HG03342 (cell line): ENCODE results near the gene LTA4H.
A peak's percentile ranks its signal among the peaks of the same experiment; 100 is the strongest.

Experiments
- ATAC-seq: cut with Tn5 transposase; IDR thresholded peaks from one replicate; pipeline ENCODE4 v1.9.1; 2021; ENCODE audit warnings: mild to moderate bottlenecking, moderate library complexity; ENCODE audit not compliant: unreplicated experiment

LTA4H gene

DNA sequence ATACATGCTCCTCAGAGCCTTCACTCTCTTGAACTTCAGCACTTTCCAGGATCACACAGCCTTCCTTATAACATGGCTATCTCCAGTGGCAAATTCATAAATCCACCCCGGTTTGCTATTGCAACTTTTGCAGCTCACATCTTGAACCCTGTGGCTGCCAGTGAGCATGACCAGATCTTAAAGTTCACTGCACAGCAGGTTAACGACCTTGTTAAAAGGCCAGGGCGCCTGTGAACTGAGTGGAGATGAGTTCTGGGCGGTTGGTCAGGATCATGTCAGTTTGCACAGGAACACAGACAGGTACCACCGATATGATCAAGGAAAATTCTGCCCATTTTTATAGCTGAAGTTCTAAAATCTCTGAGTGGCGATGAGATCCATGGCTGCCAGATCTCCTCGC lies 24.7 kb upstream of the LTA4H start:
- ATAC-seq = no peak

DNA sequence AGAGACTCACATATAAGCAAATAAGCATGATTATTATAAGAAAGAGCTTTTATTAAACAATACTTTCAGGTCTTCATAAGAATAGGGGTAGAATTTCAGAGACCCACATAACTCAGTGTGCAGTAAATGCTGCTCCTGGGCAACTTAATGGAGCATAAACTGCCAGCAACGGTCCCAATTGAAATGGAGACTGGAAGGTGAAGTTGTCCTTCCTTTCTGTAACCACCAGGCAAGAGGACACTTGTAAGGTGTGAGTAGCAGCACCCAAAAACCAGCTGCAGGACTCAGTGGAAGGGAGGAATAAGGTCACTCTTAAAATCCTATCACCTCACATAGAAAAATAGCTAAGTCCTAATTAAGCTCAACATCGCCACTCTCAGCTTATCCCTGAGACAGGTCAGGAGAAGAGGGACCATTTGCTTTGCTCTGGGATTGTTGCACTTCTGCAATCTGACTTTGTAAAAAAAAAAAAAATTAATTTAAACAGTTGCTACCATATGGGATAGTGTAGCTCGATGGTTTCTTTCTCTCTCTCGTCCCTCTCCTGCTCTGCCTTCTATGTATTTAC lies 22.7 kb upstream of the LTA4H start:
- no peak for ATAC-seq

DNA sequence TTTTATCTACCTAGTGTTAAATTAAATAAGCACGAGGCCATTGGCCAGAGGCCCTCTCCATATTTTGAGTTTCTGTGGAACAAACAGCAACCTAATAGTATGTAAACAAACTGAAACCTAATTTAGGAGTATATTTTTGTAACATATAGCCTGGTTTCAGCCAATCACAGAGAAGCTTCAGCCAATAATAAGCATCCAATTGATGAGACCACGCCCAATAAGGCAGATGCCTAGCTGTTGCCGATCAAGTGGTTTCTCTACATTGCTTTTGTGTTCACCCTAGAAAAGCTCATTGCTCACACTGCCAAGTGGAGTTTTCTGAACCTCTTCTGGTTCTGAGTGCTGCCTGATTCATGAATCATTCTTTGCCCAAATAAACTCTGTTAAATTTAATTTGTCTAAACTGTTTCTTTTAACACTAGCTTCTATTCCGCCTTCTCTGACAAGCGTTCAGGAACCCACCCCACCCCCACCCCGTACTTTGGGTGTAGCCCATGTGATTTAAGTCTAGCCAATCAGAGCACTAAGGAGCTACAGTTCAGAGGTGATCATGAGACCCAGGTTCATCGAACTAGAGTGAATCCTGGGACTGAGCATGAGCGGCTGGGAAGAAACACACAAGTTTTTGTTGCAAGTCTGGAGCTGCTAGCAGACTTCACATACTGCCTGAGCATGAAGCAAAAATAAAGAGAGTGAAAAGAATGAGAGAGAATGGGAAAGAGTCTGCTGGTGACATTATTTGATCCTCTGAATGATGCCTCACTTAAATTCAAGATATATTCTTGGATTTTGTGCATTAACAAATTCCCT lies 21.5 kb upstream of the LTA4H start:
- ATAC-seq = no peak

DNA sequence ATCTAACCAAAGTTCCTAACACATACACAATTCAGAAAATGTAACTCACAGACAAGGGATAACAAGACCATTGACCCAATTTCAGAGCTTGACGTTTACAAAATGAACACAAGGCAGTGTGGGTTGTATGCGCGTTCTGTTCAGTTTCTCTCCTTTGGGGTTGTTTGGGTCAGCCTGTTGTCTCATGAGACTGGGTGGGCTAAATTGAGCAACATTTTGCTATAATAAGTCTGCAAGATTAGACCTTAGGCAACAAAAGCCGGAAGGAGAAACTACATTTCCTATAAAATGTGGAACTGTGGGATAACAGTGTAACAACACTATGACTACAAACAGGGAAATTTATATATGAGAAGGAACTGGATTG lies 18.8 kb upstream of the LTA4H start:
- ATAC-seq = no peak

DNA sequence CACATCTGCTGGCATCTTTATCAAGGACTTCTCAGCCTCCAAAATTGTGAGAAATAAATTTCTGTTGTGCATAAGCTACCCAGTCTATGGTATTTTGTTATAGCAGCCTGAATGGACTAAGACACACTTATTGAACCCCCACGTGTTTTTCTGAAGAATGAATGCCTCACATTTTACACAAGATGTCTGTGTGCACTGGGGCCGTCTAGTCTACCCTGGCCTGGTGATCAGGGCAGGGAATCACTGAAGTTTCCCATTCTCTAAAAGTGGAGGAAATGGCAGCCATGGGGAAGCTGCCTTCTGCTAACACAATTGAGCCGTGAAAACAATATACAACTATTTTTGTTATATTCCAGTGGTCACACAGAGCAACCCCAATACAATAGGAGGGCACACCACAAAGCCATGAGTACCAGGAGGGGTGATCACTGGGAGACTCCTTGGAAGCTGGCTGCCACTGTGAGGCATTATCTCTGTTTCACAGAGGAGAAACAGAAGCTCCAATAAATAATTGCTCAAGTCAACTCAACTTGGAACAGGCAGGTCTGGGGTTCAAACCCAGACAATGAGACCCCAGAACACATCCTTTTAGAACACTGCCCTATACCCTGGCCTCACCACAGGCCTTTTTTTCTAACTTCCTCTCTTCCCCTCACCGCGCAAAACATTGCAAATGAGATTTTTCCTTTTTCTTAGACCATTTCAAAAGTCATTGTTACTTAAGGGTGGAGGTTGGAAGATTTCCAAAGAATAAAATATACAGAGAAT lies 18.3 kb upstream of the LTA4H start:
- no peak for ATAC-seq

DNA sequence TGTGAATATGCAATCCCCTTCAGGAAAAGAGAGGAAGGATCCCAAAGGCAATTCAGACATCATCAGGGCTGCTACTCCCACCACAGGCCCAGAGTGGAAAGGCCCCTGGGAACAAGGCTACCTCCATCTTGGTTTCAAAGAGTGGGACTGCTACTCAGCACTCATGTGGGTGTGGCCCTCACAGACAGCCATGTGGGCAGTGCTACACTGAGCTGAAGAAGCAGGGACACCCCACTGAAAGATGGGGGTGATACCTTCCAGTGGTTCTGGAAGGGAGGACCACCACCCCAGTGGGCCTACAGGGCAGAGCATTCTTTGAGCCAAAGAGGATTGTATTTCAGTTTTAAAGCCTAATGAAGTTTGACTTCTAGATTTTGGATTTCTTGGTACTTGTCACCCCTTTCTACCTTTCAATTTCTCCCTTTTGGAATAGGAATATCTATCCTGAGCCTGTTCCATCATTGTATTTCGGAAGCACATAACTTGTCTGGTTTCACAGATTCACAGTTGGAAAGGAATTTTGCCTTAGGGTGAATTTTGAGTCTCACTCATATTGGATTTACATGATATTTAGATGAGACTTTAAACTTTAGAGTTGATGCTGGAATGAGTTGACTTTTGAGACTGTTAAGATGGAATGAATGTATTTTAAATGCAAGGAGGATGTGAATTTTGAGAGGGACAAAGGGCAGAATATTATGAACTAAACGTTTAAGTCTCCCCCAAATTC lies 16.5 kb upstream of the LTA4H start:
- no peak for ATAC-seq

DNA sequence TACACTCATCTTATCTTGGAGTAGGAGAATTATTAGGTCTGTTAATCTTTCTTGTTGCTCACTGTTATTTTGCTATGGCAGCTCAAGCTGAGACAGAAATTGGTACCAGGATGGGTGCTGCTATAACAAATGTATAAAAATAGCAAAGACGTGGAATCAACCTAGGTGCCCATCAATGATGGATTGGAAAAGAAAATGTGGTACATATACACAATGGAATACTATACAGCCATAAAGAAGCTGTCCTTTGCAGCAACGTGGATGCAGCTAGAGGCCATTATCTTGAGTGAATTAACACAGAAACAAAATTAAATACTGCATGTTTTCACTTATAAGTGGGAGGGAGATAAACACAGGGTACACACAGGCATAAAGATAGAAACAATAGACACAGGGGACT lies 14.8 kb upstream of the LTA4H start:
- no peak for ATAC-seq

DNA sequence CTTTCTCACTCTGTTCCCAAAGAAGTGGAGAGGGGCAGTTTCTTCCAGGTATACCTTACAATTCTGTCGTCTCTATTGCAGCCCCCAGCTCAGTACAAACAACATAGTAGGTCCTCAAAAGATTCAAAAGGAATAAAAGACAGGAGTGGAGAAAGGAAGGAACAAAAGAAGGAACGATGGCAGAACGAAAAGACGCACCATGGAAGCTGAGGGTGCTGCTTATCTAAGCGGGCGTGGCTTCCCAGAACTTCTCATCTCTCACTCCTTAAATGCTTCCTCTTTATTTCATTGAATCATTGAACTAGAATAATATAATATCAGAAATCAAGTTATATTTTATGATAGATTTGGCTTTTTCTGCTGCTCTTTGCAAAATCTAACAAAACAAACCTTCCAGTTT lies 13.7 kb upstream of the LTA4H start:
- no peak for ATAC-seq

DNA sequence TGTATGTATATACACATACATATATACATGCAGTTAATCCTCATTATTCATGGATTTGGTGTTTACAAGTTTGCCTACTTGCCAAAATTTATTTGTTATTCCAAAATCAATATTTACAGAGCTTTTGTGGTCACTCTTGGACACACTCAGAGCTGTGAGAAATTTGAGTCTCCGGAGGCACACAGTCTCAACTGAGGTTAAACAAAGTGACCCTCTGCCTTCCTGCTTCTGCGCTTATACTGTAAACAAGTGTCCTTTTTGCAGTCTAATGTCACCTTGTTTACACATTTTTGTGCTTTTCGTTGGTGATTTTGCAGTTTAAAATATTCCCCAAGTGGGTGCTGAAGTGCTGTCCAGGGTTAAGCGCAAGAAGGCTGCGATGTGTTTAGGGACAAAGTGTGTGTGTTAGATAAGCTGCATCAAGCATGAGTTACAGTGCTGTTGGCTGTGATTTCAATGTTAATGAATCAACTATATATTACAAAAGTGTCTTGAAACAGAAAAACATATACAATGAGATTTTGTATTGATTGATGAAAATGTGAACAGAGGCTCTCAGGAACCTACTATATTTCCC lies 13.1 kb upstream of the LTA4H start:
- ATAC-seq = no peak

DNA sequence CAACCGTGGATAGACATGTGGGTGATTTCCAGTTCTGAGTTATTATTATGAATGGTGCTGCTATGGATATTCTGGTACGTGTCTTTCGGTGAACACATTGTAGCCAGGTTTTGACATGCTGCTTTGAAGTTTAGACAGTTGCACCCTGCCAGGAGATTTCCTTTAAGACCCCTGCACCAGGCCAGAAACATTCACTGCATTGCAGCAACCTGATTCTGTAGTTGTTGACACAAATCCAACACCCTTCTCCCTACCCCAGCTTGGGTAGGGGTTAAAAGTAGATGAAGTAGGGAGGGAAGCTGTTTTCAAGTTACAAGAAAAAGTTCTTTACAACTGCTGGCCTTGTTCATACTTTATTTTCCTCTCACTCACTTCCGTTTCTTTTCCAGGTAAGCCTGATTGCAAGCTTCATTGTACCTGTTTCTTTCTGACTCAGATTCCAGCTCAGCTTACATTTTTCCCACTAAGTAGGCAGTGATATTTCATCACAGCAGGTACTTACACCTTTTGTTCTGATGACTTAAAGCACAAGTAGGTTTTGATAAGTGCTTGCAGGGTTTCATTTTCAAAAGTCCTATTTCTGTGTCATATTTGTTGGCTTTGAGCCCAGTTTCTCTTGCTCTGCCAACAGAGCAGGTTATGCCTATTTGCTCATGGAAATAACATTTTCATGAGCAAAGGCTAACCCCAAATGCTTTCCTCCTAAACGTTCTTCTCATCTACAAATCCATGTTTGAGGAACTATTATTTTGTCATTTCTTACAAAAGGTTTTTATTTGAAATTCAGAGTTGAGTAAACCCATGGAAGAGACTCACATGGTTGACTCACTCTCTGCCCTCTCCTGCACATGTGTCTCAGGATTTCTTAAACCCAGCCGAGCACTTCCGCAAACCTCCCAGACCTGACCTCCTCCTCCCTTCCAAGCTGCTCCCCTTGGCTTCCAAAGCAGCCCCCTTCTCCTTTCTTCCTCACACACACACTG lies 12.1 kb upstream of the LTA4H start:
- peak; percentile 76 for ATAC-seq

DNA sequence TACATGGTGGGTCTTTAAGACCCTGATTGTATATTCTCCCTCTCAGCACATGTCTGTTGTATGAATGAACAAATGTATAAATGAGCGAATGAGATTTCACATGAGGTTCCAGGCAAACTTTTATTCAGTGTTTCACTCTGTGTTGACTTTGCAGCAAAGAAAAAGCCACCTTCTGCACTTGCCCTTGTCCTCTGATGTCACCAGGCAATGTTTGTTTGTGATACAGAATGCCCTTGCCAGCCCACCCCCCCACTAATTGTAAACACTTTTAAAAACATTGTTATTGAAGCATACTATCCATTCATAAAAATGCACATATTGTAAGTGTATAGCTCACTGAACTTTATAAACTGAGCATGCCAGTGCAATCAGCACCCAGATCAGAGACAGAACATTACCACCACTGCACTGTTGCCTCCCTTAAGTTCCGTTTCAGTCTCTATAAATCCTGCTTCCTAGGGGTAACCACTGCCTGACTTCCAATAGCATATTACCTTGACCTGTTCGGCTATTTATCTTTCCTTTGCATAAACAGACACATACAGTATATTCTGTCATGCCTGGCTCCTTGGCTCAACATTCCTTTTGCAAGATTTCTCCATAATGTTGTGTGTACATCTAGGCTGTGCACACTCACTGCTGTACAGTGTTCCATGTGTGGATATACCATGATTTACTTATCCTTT lies 11.3 kb upstream of the LTA4H start:
- ATAC-seq = no peak

DNA sequence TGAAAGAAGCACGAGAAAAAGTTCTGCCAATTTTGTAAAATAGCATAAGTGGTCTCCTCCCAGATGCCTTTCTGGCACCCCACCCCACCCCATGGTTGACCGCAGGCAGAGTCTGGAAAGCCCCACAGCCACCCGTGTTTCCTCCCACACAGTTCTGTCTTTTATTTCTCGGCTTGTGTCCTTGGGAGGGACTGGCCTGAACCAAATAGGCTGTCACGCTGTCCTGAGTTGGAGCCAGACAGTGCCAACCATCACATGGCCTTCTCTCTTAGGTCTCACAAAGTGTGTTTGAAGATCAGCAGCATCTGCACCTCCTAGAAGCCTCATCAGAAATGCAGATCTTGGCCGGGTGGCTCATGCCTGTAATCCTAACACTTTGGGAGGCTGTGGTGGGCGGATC lies 10.2 kb upstream of the LTA4H start:
- no peak for ATAC-seq

DNA sequence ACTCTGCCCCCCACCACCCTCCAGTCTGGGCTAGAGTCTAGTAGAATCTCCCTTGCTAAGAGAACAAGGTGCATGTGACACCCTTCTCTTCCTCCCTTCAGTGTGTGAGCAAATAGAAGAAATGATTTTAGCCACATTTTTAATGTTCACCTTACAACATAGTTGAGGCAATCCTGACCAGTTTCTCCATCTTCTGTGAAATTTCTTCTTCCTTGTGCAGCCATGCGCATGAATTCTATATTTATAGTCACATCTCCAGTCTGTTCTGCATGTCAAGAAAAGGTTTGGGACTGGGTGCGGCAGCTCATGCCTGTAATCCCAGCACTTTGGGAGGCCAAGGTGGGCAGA lies 9.5 kb upstream of the LTA4H start:
- no peak for ATAC-seq

DNA sequence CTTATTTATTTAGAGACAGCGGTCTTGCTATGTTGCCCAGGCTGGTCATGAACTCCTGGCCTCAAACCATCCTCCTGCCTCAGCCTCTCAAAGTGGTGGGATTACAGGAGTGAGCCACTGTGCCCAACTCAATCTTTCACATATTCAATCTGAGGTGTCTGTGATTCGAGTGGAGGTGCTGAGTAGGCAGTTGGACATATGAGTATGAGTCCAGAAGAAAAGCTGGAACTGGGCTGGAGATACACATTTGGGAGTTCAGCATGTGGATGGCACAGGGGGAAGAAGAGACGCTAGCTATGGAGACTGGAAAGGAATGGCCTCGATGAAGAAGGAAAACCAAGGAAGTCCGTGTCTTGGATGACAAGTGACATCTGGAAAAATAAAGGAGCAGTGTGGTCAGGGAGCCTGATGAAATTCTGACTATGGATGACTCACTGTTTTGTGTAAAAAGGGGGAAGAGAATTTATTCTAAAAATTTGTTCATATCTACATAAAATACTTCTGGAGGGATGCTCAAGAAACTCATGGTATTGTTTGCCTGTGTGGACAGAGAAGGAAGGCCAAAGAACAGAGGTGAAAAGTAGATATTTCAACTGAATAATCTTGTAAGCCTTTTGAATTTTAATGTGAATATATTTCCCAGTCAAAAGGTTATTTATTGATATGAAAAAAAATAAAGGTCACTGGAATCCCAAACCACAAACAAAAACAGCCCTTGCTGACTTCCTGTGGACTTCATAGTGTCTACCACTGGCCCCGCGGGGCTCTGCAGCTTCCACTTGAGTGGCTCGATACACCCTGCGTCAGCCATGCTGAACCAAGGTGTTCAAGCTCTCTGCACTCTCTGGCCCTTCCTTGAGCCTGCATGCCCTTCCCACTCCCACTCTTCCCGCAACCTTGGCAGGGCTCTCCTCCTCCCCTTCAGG lies 8.9 kb upstream of the LTA4H start:
- no peak for ATAC-seq

DNA sequence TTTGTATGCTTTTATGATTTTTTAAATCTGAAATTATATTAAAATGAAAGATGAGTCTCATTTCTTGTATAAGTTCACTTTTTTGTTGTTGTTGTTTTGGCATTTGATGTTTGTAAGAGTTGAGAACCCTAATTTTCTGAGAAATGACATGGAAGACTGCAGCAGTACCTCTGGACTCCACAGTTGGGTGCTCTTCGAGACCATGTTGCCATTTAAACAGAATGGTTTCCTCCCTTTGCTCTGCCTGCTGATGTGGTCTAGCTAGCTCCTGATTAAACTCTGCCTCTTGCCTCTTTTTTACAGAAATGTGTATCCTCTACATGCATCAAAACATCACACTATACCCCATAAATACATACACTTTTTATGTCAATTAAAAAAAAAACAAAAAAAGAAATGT lies 5.8 kb upstream of the LTA4H start:
- no peak for ATAC-seq

DNA sequence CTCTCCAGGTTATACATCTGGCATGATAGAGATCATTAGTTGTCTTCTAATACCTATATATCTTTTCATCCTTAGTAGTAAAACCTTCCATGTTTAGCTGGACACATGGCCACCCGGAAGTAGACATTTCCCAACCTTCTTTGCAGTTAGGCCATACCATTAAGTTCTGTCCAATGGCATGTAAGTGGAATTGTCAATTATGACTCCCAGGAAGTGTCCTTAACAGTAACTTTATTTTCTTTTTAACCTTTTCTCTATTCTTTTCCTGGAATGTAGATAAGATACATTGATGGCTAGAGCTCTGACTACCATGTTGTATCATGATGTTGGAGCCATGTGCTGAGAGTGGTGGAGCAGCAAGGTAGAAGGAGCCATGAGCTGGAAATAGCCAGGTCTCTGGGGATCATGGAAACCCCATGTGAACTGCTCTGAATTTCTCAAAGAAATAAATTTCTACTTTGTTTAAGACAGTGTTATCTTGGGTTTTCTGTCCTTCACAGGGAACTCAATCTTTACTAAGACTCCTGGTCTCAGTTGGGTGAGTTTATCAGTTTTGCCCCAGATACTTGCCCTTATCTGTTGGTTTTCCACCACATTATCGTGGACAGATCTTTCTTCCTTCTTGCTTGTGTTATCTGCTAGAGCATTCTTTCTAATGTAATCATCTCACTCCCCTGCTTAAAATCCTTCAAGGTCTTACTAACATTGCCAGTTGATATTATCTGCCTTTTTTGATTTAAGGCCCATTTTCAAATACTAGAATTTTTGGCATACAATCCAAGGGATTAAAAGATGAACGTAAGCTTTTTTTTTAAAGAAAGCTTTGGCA lies 5.1 kb upstream of the LTA4H start:
- no peak for ATAC-seq

DNA sequence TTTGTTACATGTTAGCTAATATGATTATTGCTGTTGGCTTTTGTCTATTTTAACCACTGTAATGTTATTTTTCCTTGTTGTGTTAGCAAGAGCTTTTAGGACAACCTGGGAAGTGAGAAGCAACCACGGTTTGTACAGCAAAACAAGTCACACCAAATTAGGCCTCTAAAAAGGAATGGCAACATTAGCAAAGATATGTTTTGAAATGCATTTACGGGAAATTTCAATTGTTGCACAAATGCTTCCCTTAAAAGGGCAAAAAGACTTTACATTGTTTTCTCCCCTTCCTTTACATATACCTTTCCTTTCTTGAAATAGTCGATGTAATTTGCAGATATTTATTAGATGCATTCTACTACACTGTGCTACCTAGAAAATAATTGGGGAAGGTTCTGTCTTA lies 4.1 kb upstream of the LTA4H start:
- ATAC-seq = no peak
